Parathyroid adenoma (tissue), 2 donors: ENCODE data around the gene MSANTD3.

ENCODE experiments used
- H2AFZ ChIP-seq: fragments of 300-600 bp; sonication (generic); one replicate; pipeline ENCODE4 v1.7.0; 2017; ENCODE audit warnings: antibody characterized with exemption, mild to moderate bottlenecking
- H3K27ac ChIP-seq: fragments of 300-600 bp; sonication (generic); one replicate; pipeline ENCODE4 v1.7.0; 2017
- H3K27me3 ChIP-seq: fragments of 300-600 bp; sonication (generic); one replicate; pipeline ENCODE4 v1.7.0; 2017; ENCODE audit warnings: low read length; ENCODE audit not compliant: control insufficient read depth, insufficient read depth
- H3K36me3 ChIP-seq: fragments of 300-600 bp; sonication (generic); one replicate; pipeline ENCODE4 v1.7.0; 2017; ENCODE audit warnings: low read length; ENCODE audit not compliant: control insufficient read depth, insufficient read depth
- H3K4me1 ChIP-seq: fragments of 300-600 bp; sonication (generic); one replicate; pipeline ENCODE4 v1.7.0; 2017; ENCODE audit warnings: control low read depth
- H3K4me2 ChIP-seq: fragments of 300-600 bp; sonication (generic); one replicate; pipeline ENCODE4 v1.7.0; 2017; ENCODE audit warnings: low read length
- H3K4me3 ChIP-seq: fragments of 300-600 bp; sonication (generic); one replicate; pipeline ENCODE4 v1.7.0; 2017; ENCODE audit warnings: low read depth, low read length
- H3K79me2 ChIP-seq: fragments of 300-600 bp; sonication (generic); one replicate; pipeline ENCODE4 v1.7.0; 2017; ENCODE audit warnings: control low read depth
- H3K9ac ChIP-seq: fragments of 300-600 bp; sonication (generic); one replicate; pipeline ENCODE4 v1.7.0; 2017; ENCODE audit warnings: mild to moderate bottlenecking
- H3K9me3 ChIP-seq: fragments of 300-600 bp; sonication (generic); one replicate; pipeline ENCODE4 v1.7.0; 2017; ENCODE audit warnings: low read length; ENCODE audit not compliant: control insufficient read depth
- CTCF ChIP-seq: fragments of 300-600 bp; sonication (generic); IDR thresholded peaks from one replicate; pipeline ENCODE4 v1.7.0; 2017; ENCODE audit warnings: antibody characterized with exemption, mild to moderate bottlenecking
- donor health status: primary hyperparathyroidism.

The MSANTD3 gene

GRCh38 chr9:100485196-100485595, 58.3 kb downstream of the MSANTD3 start:
- Histone ChIP-seq H2AFZ (no peak overlapping the region), H3K79me2 (no peaks in the 10 kb centered on the region)

GRCh38 chr9:100486479-100487176, 59.7 kb downstream of the MSANTD3 start:
- no peak for TF ChIP-seq CTCF

More at GRCh38 chr9:100485196-100485595, 58.3 kb downstream of the MSANTD3 start:
- no peak overlapping the region for H3K4me3 ChIP-seq
- no peaks in the 10 kb centered on the region for H3K36me3 ChIP-seq
- no peak for TF ChIP-seq CTCF
- H3K4me1 ChIP-seq = no peaks in the 10 kb centered on the region
- H3K4me2 ChIP-seq = no peak overlapping the region
- H3K27ac ChIP-seq = no peak overlapping the region
- H3K9ac ChIP-seq = no peak overlapping the region
- no peaks in the 10 kb centered on the region for H3K9me3 ChIP-seq
- no peaks in the 10 kb centered on the region for H3K27me3 ChIP-seq

GRCh38 chr9:100488177-100488576, 61.2 kb downstream of the MSANTD3 start:
- TF ChIP-seq CTCF = no peak
- H3K79me2 ChIP-seq = no peaks in the 10 kb centered on the region
- no peak overlapping the region for H3K4me3 ChIP-seq
- no peak overlapping the region for H3K27ac ChIP-seq
- H3K9me3 ChIP-seq = no peaks in the 10 kb centered on the region
- no peak overlapping the region for H3K9ac ChIP-seq
- no peaks in the 10 kb centered on the region for H3K27me3 ChIP-seq
- no peak overlapping the region for H3K4me2 ChIP-seq
- no peaks in the 10 kb centered on the region for H3K36me3 ChIP-seq
- H2AFZ ChIP-seq = no peak overlapping the region
- H3K4me1 ChIP-seq = peaks cover 2% of the 10 kb centered on the region

More at GRCh38 chr9:100486479-100487176, 59.7 kb downstream of the MSANTD3 start:
- Histone ChIP-seq H3K27me3 (no peaks in the 10 kb centered on the region), H3K36me3 (no peaks in the 10 kb centered on the region), H3K27ac (no peak overlapping the region), H3K9ac (no peak overlapping the region), H3K79me2 (no peaks in the 10 kb centered on the region), H3K4me3 (no peak overlapping the region), H2AFZ (no peak overlapping the region), H3K9me3 (no peaks in the 10 kb centered on the region), H3K4me2 (no peak overlapping the region), H3K4me1 (no peaks in the 10 kb centered on the region)

- TF ChIP-seq CTCF = no peak
- H2AFZ ChIP-seq = no peak overlapping the region
- no peaks in the 10 kb centered on the region for H3K27me3 ChIP-seq
- no peaks in the 10 kb centered on the region for H3K9me3 ChIP-seq
- no peak overlapping the region for H3K4me2 ChIP-seq
- H3K27ac ChIP-seq = no peak overlapping the region
- H3K36me3 ChIP-seq = no peaks in the 10 kb centered on the region
- H3K4me3 ChIP-seq = no peak overlapping the region
- peaks cover 2% of the 10 kb centered on the region for H3K4me1 ChIP-seq
- no peaks in the 10 kb centered on the region for H3K79me2 ChIP-seq
- H3K9ac ChIP-seq = no peak overlapping the region
These were observed 62.9 kb downstream of the MSANTD3 start for GRCh38 chr9:100489836-100490235.

GRCh38 chr9:100492952-100493351, 66.0 kb downstream of the MSANTD3 start:
- Histone ChIP-seq H3K36me3 (no peaks in the 10 kb centered on the region), H3K4me3 (no peak overlapping the region), H3K9ac (no peak overlapping the region), H3K4me2 (no peak overlapping the region), H3K27me3 (no peaks in the 10 kb centered on the region), H3K27ac (no peak overlapping the region), H3K9me3 (no peaks in the 10 kb centered on the region), H2AFZ (no peak overlapping the region), H3K4me1 (peaks cover 2% of the 10 kb centered on the region), H3K79me2 (no peaks in the 10 kb centered on the region)
- TF ChIP-seq CTCF = no peak
